Measurements from ENCODE around the gene CABP4. TPM values are rescaled to one million over a fixed set of nuclear protein-coding genes. Genes with fewer than 3 reads are reported as not detected.

Gene CABP4
- total and polyA plus RNA-seq, 2 donors (not counting 3 experiments of a cell fraction or from before 2014, with no cell fraction given), result 2.4 to 5.0 TPM

DNA sequence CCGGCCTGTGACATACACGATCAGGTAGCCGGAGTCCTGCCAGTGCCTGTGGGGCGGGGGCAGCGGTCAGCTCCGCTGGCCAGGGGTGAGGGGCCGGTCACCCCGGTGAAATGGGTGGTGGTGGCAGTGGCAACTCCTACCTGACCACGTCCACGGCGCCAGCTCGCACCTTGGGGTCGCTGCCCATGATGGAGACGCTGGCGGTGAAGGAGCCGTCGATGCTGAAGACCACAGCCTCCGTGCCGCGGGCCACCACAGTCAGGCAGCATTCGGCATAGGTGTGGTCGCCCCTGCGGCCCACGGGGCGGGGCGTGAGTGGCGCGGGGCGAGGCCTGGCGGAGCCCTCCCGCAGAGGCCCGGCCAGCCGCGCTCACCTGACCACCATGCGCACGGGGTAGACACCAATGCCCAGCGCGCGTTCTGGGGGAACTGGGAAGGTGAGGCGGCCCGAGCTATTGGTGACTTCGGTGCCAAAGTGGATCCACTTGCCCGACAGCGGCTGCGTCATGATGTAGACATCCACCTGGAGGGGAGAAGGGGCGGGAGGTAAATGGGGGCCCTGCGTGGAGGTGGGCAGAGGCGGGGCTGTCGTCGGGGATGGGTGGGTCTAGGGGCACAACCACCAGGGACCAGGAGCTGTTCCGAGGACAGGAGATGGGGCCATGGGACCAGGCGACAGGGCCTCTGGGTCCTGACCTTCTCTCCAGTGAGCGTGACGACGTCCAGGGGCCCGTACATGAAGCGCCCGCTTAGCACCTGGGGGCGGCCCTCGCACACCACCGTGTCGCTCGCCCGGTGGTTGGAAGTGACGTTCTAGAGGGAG, 38.6 kb downstream of the CABP4 start:
- no peak overlapping the region for H2AFZ ChIP-seq (ENCODE audit: low read depth, low read length)
- H3K36me3 ChIP-seq (ENCODE audit: control insufficient read depth in 2 of 2, extremely low read depth in 1 of 2, insufficient read depth in 2 of 2, low read length in 2 of 2), result peaks cover 0 to 9% of the 10 kb centered on the region in 2 experiments
- CTCF ChIA-PET, result no interaction called here
- no peaks in the 10 kb centered on the region for H3K9me3 ChIP-seq (replicated peaks; ENCODE audit: control insufficient read depth, insufficient read depth, low read length)
- BruUV-seq (replicated peaks), result no TSS peak
- no peaks in the 10 kb centered on the region for H3K9me1 ChIP-seq (replicated peaks; ENCODE audit: control insufficient read depth, extremely low read depth, insufficient read depth, low read length)
- dilution Hi-C loops (cut with MboI; ENCODE audit: extremely low pct_ligation_motif_present, low sequenced_read_pairs), result no loop called here
- FAIRE-seq (no peak), DNase-seq (ENCODE audit: low read depth, low spot score) (no peak)
- no peaks in the 10 kb centered on the region for H4K20me1 ChIP-seq (replicated peaks; ENCODE audit: control insufficient read depth, extremely low read depth, insufficient read depth, low read length)
- no peak overlapping the region for H3K9ac ChIP-seq (replicated peaks; ENCODE audit: extremely low read depth, insufficient read depth, low read length)
- TF ChIP-seq JUN (IDR thresholded peaks at IDR 0.05; ENCODE audit: borderline replicate concordance, insufficient read depth, insufficient read length, low read depth), result no peak
- TF ChIP-seq MYC (IDR thresholded peaks at IDR 0.05; ENCODE audit: low read depth, low read length), result no peak
- no peak for TF ChIP-seq EZH2 (IDR thresholded peaks at IDR 0.05; ENCODE audit: borderline replicate concordance, low read depth, low read length, severe bottlenecking)
- TF ChIP-seq POLR2A (IDR thresholded peaks at IDR 0.05; ENCODE audit: low read depth, low read length), result no peak
- TF ChIP-seq GATA2 (IDR thresholded peaks at IDR 0.05; ENCODE audit: insufficient read depth, insufficient read length, low read depth, low read length), result no peak
- intact Hi-C loops (cut with micrococcal nuclease), result no loop called here
- no peaks in the 10 kb centered on the region for H3K27me3 ChIP-seq (ENCODE audit: control insufficient read depth in 2 of 2, insufficient read depth in 2 of 2, low read length in 2 of 2)
- POLR2A ChIA-PET, result no interaction called here
- H3K4me2 ChIP-seq (ENCODE audit: insufficient read depth, low read length), result no peak overlapping the region
- H3K4me1 ChIP-seq (ENCODE audit: control insufficient read depth, extremely low read depth, insufficient read depth, low read length), result no peaks in the 10 kb centered on the region
- H3K27ac ChIP-seq (ENCODE audit: insufficient read depth, low read depth, low read length), result no peak overlapping the region
- no peak overlapping the region for H3K4me3 ChIP-seq (replicated peaks in 1 of 3; ENCODE audit: insufficient read depth in 1 of 3, low read depth in 1 of 3, low read length in 3 of 3)
- H3K79me2 ChIP-seq (ENCODE audit: control insufficient read depth, insufficient read depth, low read length), result no peaks in the 10 kb centered on the region

- Histone ChIP-seq H2AFZ (ENCODE audit: low read depth, low read length) (no peak overlapping the region), H4K20me1 (replicated peaks; ENCODE audit: control insufficient read depth, extremely low read depth, insufficient read depth, low read length) (no peaks in the 10 kb centered on the region), H3K36me3 (ENCODE audit: control insufficient read depth in 2 of 2, extremely low read depth in 1 of 2, insufficient read depth in 2 of 2, low read length in 2 of 2) (peaks cover 0 to 9% of the 10 kb centered on the region in 2 experiments), H3K9ac (replicated peaks; ENCODE audit: extremely low read depth, insufficient read depth, low read length) (no peak overlapping the region), H3K4me3 (replicated peaks in 1 of 3; ENCODE audit: insufficient read depth in 1 of 3, low read depth in 1 of 3, low read length in 3 of 3) (no peak overlapping the region), H3K27me3 (ENCODE audit: control insufficient read depth in 2 of 2, insufficient read depth in 2 of 2, low read length in 2 of 2) (no peaks in the 10 kb centered on the region), H3K4me1 (ENCODE audit: control insufficient read depth, extremely low read depth, insufficient read depth, low read length) (no peaks in the 10 kb centered on the region), H3K9me1 (replicated peaks; ENCODE audit: control insufficient read depth, extremely low read depth, insufficient read depth, low read length) (no peaks in the 10 kb centered on the region), H3K4me2 (ENCODE audit: insufficient read depth, low read length) (no peak overlapping the region), H3K79me2 (ENCODE audit: control insufficient read depth, insufficient read depth, low read length) (no peaks in the 10 kb centered on the region), H3K27ac (ENCODE audit: insufficient read depth, low read depth, low read length) (no peak overlapping the region), H3K9me3 (replicated peaks; ENCODE audit: control insufficient read depth, insufficient read depth, low read length) (no peaks in the 10 kb centered on the region)
- no peak for TF ChIP-seq MYC (IDR thresholded peaks at IDR 0.05; ENCODE audit: low read depth, low read length)
- TF ChIP-seq JUN (IDR thresholded peaks at IDR 0.05; ENCODE audit: borderline replicate concordance, insufficient read depth, insufficient read length, low read depth), result no peak
- no peak for TF ChIP-seq POLR2A (IDR thresholded peaks at IDR 0.05; ENCODE audit: low read depth, low read length)
- TF ChIP-seq POLR2AphosphoS5 (IDR thresholded peaks at IDR 0.05; ENCODE audit: insufficient read depth, low read depth, low read length), result no peak
- no peak for TF ChIP-seq EZH2 (IDR thresholded peaks at IDR 0.05; ENCODE audit: borderline replicate concordance, low read depth, low read length, severe bottlenecking)
- no peak for TF ChIP-seq FOS (IDR thresholded peaks at IDR 0.05; ENCODE audit: borderline replicate concordance, insufficient read depth, low read length)
- TF ChIP-seq, protein P1, sequence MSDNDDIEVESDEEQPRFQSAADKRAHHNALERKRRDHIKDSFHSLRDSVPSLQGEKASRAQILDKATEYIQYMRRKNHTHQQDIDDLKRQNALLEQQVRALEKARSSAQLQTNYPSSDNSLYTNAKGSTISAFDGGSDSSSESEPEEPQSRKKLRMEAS (IDR thresholded peaks at IDR 0.05; ENCODE audit: insufficient read depth, insufficient read length), result no peak
- no peak for TF ChIP-seq GATA2 (IDR thresholded peaks at IDR 0.05; ENCODE audit: insufficient read depth, insufficient read length, low read depth, low read length)
- TF ChIP-seq CTCF (IDR thresholded peaks at IDR 0.05; ENCODE audit: extremely low read depth in 1 of 2, insufficient read depth in 1 of 2, low read depth in 1 of 2, low read length in 2 of 2), result no peak
- CTCF ChIA-PET, result no interaction called here
- no peak for DNase-seq (ENCODE audit: low read depth, low spot score)
- dilution Hi-C loops (cut with MboI; ENCODE audit: extremely low pct_ligation_motif_present, low sequenced_read_pairs), result no loop called here
- intact Hi-C loops (cut with micrococcal nuclease), result no loop called here
- POLR2A ChIA-PET, result no interaction called here
- BruUV-seq (replicated peaks), result no TSS peak
- no peak for FAIRE-seq
Measured at GRCh38 chr11:67494371-67495233, 39.4 kb downstream of the CABP4 start.
